K562 (cell line): ENCODE measurements around the gene ATP6V1G2. TPM values are rescaled to one million over a fixed set of nuclear protein-coding genes. Genes with fewer than 3 reads are reported as not detected.

Experiments used
- E2F8 ChIP-seq: fragments of 450-650 bp; IDR thresholded peaks from 2 replicates; pipeline ENCODE4 v1.7.1; 2018; ENCODE audit warnings: mild to moderate bottlenecking, low read depth; ENCODE audit not compliant: partially characterized antibody
- HIVEP1 ChIP-seq: fragments of 250-450 bp; sonication (Bioruptor Pico); IDR thresholded peaks from 2 replicates; pipeline ENCODE4 v1.4.0; 2020; ENCODE audit warnings: mild to moderate bottlenecking
- KAT2B ChIP-seq: IDR thresholded peaks from one replicate; pipeline ENCODE4 v1.6.1; 2012; ENCODE audit warnings: low read depth, mild to moderate bottlenecking, control low read depth, inconsistent platforms, low read length, moderate library complexity
- RBM17 ChIP-seq: fragments of 200-400 bp; formaldehyde crosslinking; IDR thresholded peaks from 2 replicates; pipeline ENCODE4 v1.6.1; 2017; ENCODE audit warnings: low read depth, mild to moderate bottlenecking, low read length, borderline replicate concordance
- RBM25 ChIP-seq: fragments of 200-400 bp; formaldehyde crosslinking; IDR thresholded peaks from 2 replicates; pipeline ENCODE4 v1.6.1; 2018; ENCODE audit warnings: low read length, low read depth, moderate library complexity; ENCODE audit not compliant: severe bottlenecking
- SUPT5H ChIP-seq: fragments of 450-650 bp; IDR thresholded peaks from 2 replicates; pipeline ENCODE4 v1.6.1; 2016
- TAF15 ChIP-seq: fragments of 200-400 bp; formaldehyde crosslinking; IDR thresholded peaks from 2 replicates; pipeline ENCODE4 v1.6.1; 2017; ENCODE audit warnings: mild to moderate bottlenecking, low read depth, low read length, moderate library complexity
- XRCC5 ChIP-seq: fragments of 200-400 bp; formaldehyde crosslinking; IDR thresholded peaks from 2 replicates; pipeline ENCODE4 v1.6.1; 2017; ENCODE audit warnings: low read depth, mild to moderate bottlenecking, low read length
- ZFPM2 ChIP-seq: fragments of 250-450 bp; sonication (Bioruptor Pico); IDR thresholded peaks from 2 replicates; pipeline ENCODE4 v1.5.1; 2022; ENCODE audit warnings: mild to moderate bottlenecking
- ZNF239 ChIP-seq: fragments of 250-450 bp; sonication (Bioruptor Pico); IDR thresholded peaks from 2 replicates; pipeline ENCODE4 v1.4.0; 2020; ENCODE audit warnings: mild to moderate bottlenecking
- ZNF408 ChIP-seq: fragments of 250-450 bp; sonication (Bioruptor Pico); IDR thresholded peaks from 2 replicates; pipeline ENCODE4 v1.4.0; 2020; ENCODE audit warnings: low read depth, mild to moderate bottlenecking, moderate library complexity
- ZNF696 ChIP-seq: fragments of 250-450 bp; sonication (Bioruptor Pico); conservative IDR thresholded peaks from 2 replicates; pipeline ENCODE4 v1.4.0; 2020; ENCODE audit warnings: mild to moderate bottlenecking, moderate library complexity
- polyA plus RNA-seq, 8 experiments: library from polyadenylated mRNA; depleted of rRNA in 4 of 8; stranded (reverse) in 5 of 8; unstranded in 3 of 8; fragments of >200 nt; fragmentation: Nextera tagmentation in 2 of 8; fragmentation: Illumina TruSeq in 1 of 8; extraction: Ambion mirVana in 2 of 8; extraction: Trizol in 1 of 8; gene quantifications; 2 replicates each; pipeline versions ENCODE4 v1.2.1 to v1.2.3, GENCODE V29; 2011 to 2014; ENCODE audit warnings: inconsistent platforms in 1 of 8, missing spikeins in 1 of 8
- total RNA-seq, 7 experiments: library from RNA; depleted of rRNA in 6 of 7; stranded (reverse); fragments of >200 nt in 6 of 7; fragmentation: Illumina TruSeq in 2 of 7; extraction: Trizol in 2 of 7; gene quantifications; 2 replicates each; pipeline versions ENCODE4 v1.2.1 to v1.2.3, GENCODE V29; 2011 to 2021; ENCODE audit warnings: low replicate concordance in 1 of 7
- TF ChIP-seq, protein P1 (sequence below): conservative IDR thresholded peaks from 2 replicates; pipeline ENCODE4 v1.6.1; 2011; ENCODE audit warnings: low read depth, mild to moderate bottlenecking, low read length; ENCODE audit not compliant: control insufficient read depth
- TF ChIP-seq, protein P2 (sequence below): IDR thresholded peaks from 2 replicates; pipeline ENCODE4 v1.6.1; 2012; ENCODE audit warnings: low read depth, low read length, improper control_type of control experiment, borderline replicate concordance

ATP6V1G2 gene
- total and polyA plus RNA-seq, 9 of the 15 experiments (the other 6 are each of a cell fraction or from before 2014, with no cell fraction given), result 0.14 to 1.5 (median 0.33) TPM

DNA sequence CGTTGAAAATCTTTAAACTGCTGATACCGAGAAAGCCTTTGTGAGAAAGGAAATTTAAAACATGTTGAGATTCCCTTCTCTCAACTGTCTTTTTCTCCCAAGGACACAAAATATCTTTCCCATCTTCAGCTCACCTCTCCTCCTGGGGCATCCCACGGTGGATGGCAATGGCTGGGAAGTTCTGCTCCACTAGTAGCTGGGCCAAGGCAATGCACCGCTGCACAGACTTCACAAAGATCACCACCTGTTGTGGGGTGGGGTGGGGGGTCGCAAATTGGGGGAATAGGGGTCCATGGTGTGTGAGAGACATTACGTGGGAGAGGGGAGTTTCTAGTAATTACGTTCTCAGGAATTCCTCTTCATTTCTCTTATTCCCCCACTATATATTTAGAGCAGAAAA lies 15.2 kb downstream of the ATP6V1G2 start (continued):
- no peak for TF ChIP-seq E2F8
- TF ChIP-seq ZFPM2 (CRISPR knock-in tag), result no peak
- TF ChIP-seq HIVEP1 (CRISPR knock-in tag), result no peak
- TF ChIP-seq RBM25, result no peak
- no peak for TF ChIP-seq KAT2B
- no peak for TF ChIP-seq ZNF239
- TF ChIP-seq, protein P1, sequence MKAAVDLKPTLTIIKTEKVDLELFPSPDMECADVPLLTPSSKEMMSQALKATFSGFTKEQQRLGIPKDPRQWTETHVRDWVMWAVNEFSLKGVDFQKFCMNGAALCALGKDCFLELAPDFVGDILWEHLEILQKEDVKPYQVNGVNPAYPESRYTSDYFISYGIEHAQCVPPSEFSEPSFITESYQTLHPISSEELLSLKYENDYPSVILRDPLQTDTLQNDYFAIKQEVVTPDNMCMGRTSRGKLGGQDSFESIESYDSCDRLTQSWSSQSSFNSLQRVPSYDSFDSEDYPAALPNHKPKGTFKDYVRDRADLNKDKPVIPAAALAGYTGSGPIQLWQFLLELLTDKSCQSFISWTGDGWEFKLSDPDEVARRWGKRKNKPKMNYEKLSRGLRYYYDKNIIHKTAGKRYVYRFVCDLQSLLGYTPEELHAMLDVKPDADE, result no peak
- TF ChIP-seq RBM17, result no peak
- no peak for TF ChIP-seq ZNF408
- no peak for TF ChIP-seq TAF15
- TF ChIP-seq SUPT5H, result peak; percentile 29; the same call in 1 of the 2 replicates
- no peak for TF ChIP-seq XRCC5
- TF ChIP-seq, protein P2, sequence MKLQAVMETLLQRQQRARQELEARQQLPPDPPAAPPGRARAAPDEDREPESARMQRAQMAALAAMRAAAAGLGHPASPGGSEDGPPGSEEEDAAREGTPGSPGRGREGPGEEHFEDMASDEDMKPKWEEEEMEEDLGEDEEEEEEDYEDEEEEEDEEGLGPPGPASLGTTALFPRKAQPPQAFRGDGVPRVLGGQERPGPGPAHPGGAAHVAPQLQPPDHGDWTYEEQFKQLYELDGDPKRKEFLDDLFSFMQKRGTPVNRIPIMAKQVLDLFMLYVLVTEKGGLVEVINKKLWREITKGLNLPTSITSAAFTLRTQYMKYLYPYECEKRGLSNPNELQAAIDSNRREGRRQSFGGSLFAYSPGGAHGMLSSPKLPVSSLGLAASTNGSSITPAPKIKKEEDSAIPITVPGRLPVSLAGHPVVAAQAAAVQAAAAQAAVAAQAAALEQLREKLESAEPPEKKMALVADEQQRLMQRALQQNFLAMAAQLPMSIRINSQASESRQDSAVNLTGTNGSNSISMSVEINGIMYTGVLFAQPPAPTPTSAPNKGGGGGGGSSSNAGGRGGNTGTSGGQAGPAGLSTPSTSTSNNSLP, result no peak
- TF ChIP-seq ZNF696 (CRISPR knock-in tag), result no peak
